ENCODE data around the gene SLC2A6.

- TF ChIP-seq CTCF (IDR thresholded peaks at IDR 0.05) (no peak), ZFX (IDR thresholded peaks at IDR 0.05; ENCODE audit: borderline replicate concordance) (no peak)
Measured at GRCh38 chr9:133515615-133516255, 36.8 kb upstream of the SLC2A6 start.
